Naive B cell (primary cell): Measurements from ENCODE around the gene GTF2B. TPM values are rescaled to one million over a fixed set of nuclear protein-coding genes. Genes with fewer than 3 reads are reported as not detected.
"Not testable (repeated sequence)": the region's sequence is repeated elsewhere in the genome, so short reads cannot be mapped to it uniquely, and the experiment has no call there.

Experiments used
- ATAC-seq, 2 donors: fragments of 150-1000 bp; cut with Tn5 transposase; 2 replicates each; pipeline ENCODE4 v1.10.0; 2021; ENCODE audit warnings: low read depth in 2 of 2, mild to moderate bottlenecking in 2 of 2, moderate library complexity in 2 of 2
- DNase-seq: peaks from one replicate; pipeline ENCODE4 v3.0.0; 2022
- H3K27ac Mint-ChIP-seq, 6 donors: one replicate each; pipeline ENCODE4 v1.8.0; 2020 to 2022; ENCODE audit warnings: mild to moderate bottlenecking in 6 of 6, mixed read lengths in 6 of 6, moderate library complexity in 5 of 6, inconsistent platforms in 2 of 6
- H3K27me3 Mint-ChIP-seq, 3 donors: one replicate each; pipeline ENCODE4 v1.8.0; 2021 to 2022; ENCODE audit warnings: mixed read lengths in 3 of 3, mild to moderate bottlenecking in 1 of 3
- H3K36me3 Mint-ChIP-seq, 2 donors: one replicate each; pipeline ENCODE4 v1.8.0; 2020 to 2022; ENCODE audit warnings: mixed read lengths in 2 of 2, inconsistent platforms in 1 of 2, mild to moderate bottlenecking in 1 of 2
- H3K4me1 Mint-ChIP-seq, 3 donors: one replicate each; pipeline ENCODE4 v1.8.0; 2020 to 2022; ENCODE audit warnings: mixed read lengths in 3 of 3, inconsistent platforms in 1 of 3, mild to moderate bottlenecking in 1 of 3, moderate library complexity in 1 of 3
- H3K4me3 Mint-ChIP-seq, 8 donors: one replicate each; pipeline ENCODE4 v1.8.0; 2020 to 2022; ENCODE audit warnings: mild to moderate bottlenecking in 8 of 8, mixed read lengths in 8 of 8, moderate library complexity in 8 of 8, inconsistent platforms in 2 of 8
- H3K9me3 Mint-ChIP-seq, 7 donors: one replicate each; pipeline ENCODE4 v1.8.0; 2020 to 2022; ENCODE audit warnings: mixed read lengths in 7 of 7, mild to moderate bottlenecking in 5 of 7, inconsistent platforms in 2 of 7, moderate library complexity in 1 of 7
- polyA plus RNA-seq, 6 donors: library from polyadenylated mRNA; unstranded; fragments of 300-500 nt; fragmentation: Illumina TruSeq; gene quantifications; one replicate each; pipeline ENCODE4 v1.2.3, GENCODE V29; 2021; ENCODE audit warnings: low read depth in 6 of 6

GTF2B gene
- polyA plus RNA-seq = 10 to 100 TPM; 49.1 to 68.3 (median 59.0) TPM

- Mint-ChIP-seq H3K9me3 (peaks cover 0 to 4% (median 0%) of the 10 kb centered on the region in 7 donors), H3K4me1 (peaks cover 28 to 46% (median 32%) of the 10 kb centered on the region in 3 donors)
- ATAC-seq = peak; percentile 89
Observed at GRCh38 chr1:88891318-88891950, at the start of gene GTF2B. GTF2B (minus strand) TSS chr1:88891567; CDS start chr1:88891499, 68 bp downstream.

GRCh38 chr1:88938528-88938927 is 47.2 kb upstream of the GTF2B start:
- ATAC-seq, H3K4me1 Mint-ChIP-seq, H3K4me3 Mint-ChIP-seq, DNase-seq, H3K9me3 Mint-ChIP-seq, H3K27me3 Mint-ChIP-seq: not testable (repeated sequence)
- H3K36me3 Mint-ChIP-seq = peaks cover 50 to 57% of the 10 kb centered on the region in 2 donors
- H3K27ac Mint-ChIP-seq = peak overlapping the region in 2 of 6 donors; percentile 37 to 87

More at GRCh38 chr1:88891318-88891950, at the start of gene GTF2B:
- Mint-ChIP-seq H3K36me3 (peaks cover 0 to 9% of the 10 kb centered on the region in 2 donors), H3K4me3 (peak within 1 kb of the TSS; percentile 92 to 100 (median 96)), H3K27ac (peak within 1 kb of the TSS; percentile 96 to 99 (median 98)), H3K27me3 (no peaks in the 10 kb centered on the region)
- DNase-seq = peak; percentile 93

DNA sequence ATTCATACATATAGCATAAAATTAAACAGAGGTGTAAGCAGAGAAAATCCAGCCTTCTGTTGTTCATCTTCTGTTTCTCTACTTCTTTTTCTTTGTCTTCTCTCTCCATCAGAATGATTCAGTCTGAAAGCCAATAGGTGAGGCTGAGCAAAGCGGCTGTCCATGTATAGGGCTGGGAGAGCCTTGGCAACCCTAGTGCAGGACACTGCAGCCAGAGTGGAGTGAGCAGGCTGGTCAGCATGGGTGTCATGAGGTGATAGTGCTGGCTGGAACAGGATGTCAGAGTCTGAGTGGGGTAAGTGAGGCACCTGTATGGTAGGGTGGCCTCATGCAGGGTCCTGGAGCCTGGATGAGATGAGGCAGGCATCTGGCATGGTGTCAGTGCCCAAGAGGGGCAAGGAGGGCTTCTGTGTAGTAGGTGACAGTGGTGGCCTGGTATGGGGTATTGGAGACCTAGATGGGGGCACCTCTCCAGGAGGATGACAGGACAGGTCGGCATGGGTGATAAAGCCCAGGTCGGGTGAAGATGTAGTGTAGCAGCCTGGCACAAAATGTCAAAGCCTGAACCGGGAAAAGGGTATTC is 45.5 kb upstream of the GTF2B start:
- Mint-ChIP-seq H3K36me3 (peaks cover 44 to 65% of the 10 kb centered on the region in 2 donors), H3K27me3 (no peaks in the 10 kb centered on the region), H3K9me3 (peaks cover 0 to 8% (median 0%) of the 10 kb centered on the region in 7 donors), H3K27ac (peak overlapping the region in 4 of 6 donors; percentile 29 to 88 (median 60)), H3K4me3 (no peak overlapping the region), H3K4me1 (peaks cover 0 to 3% (median 0%) of the 10 kb centered on the region in 3 donors)
- DNase-seq = no peak
- no peak for ATAC-seq

DNA sequence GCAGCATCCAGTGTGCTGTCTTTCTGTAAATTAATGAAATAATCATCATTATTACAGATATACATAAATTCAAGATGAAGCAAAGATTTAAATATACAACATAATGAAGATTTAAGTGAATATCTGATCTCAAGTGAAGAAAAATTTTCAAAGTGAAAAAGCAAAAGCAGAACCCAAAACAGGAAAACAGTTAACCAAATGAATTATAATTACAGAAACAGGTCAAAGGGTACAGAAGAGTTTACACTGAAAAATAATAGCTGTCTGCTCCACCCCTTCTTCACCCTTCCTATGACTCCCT is 44.8 kb upstream of the GTF2B start:
- Mint-ChIP-seq H3K4me3 (no peak overlapping the region), H3K36me3 (peaks cover 41 to 62% of the 10 kb centered on the region in 2 donors), H3K9me3 (peaks cover 0 to 8% (median 0%) of the 10 kb centered on the region in 7 donors), H3K27me3 (no peaks in the 10 kb centered on the region), H3K27ac (no peak overlapping the region), H3K4me1 (peaks cover 0 to 3% (median 0%) of the 10 kb centered on the region in 3 donors)
- DNase-seq = no peak
- ATAC-seq = no peak

DNA sequence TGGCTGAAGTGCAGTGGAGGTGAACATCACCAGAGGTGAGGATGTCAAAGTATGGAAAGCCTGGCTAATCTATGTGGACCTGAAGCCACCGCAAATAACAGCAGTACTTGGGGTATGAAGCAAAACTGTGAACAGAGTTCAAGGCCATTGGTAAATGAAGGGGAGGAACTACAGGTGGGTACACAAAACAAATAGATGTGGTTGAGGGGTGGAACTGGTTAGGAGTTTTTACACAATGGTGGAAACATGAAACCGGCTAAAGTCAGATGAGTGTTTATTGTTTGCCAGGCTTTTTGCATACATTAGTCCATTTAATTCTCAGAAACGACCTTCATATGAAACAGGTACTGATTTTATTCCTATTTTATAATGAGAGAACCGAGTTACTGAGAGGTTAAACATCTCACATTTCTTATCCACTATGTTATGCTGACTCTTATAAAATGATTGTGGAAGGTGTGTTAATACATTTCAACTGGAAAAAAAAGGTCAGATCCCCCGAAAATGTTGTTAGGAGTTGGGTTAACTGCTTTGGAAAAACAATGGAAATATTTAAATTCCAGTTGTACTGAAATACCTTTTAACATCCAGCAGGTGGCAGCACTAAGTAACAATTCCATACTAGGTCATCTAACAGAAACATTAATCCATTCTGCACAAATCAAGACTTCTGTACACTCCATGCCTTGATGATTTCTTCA is 44.3 kb upstream of the GTF2B start:
- peaks cover 0 to 3% (median 0%) of the 10 kb centered on the region in 3 donors for H3K4me1 Mint-ChIP-seq
- no peak overlapping the region for H3K4me3 Mint-ChIP-seq
- H3K36me3 Mint-ChIP-seq = peaks cover 45 to 57% of the 10 kb centered on the region in 2 donors
- H3K27ac Mint-ChIP-seq = no peak overlapping the region
- DNase-seq (peak; percentile 21), ATAC-seq (no peak)
- H3K9me3 Mint-ChIP-seq = peaks cover 0 to 8% (median 0%) of the 10 kb centered on the region in 7 donors
- H3K27me3 Mint-ChIP-seq = no peaks in the 10 kb centered on the region

GRCh38 chr1:88930176-88930575 is 38.8 kb upstream of the GTF2B start:
- not testable (repeated sequence) for ATAC-seq, H3K27me3 Mint-ChIP-seq

DNA sequence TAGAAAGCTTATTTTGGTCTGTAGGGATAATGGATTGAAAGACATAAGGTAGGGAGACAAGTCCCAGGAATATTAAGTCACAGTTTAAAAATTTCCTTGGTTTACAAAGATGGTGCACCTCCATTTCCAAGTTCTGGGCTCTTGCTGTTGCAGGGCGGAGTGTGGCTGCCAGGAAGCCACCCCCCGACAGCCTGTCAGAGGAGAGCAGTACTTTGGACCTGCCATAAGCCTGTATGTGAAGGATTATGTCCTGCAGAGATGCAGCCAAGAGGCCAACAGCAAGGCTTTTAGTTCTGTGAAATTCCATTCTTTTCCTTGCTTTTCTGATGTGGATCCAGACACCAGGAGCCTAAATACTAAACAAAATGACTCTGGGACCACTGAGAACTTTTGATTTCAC is 31.9 kb upstream of the GTF2B start:
- no peak for DNase-seq
- Mint-ChIP-seq H3K9me3 (peaks cover 8 to 18% (median 11%) of the 10 kb centered on the region in 7 donors), H3K36me3 (peaks cover 68 to 77% of the 10 kb centered on the region in 2 donors), H3K27me3 (no peaks in the 10 kb centered on the region), H3K27ac (no peak overlapping the region), H3K4me3 (no peak overlapping the region), H3K4me1 (no peaks in the 10 kb centered on the region)
- ATAC-seq = no peak

More at GRCh38 chr1:88930176-88930575, 38.8 kb upstream of the GTF2B start:
- peaks cover 50 to 59% of the 10 kb centered on the region in 2 donors for H3K36me3 Mint-ChIP-seq
- H3K27ac Mint-ChIP-seq, H3K9me3 Mint-ChIP-seq, H3K4me3 Mint-ChIP-seq, DNase-seq, H3K4me1 Mint-ChIP-seq: not testable (repeated sequence)

DNA sequence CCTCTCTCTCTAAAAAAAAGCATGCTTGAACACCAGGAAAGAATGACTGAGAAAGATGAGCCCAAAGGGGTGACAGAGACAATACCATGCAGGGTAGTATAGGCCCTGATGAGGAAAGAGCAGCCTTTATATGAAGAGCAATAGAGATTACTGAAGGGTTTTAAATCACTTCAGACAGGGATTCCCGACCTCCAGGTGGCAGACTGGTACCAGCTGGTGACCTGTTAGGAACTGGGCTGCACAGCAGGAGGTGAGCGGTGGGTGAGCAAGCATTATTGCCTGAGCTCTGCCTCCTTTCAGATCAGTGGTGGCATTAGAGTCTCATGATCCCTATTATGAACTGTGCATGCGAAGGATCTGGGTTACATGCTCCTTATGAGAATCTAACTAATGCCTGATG is 30.8 kb upstream of the GTF2B start:
- Mint-ChIP-seq H3K4me3 (no peak overlapping the region), H3K27me3 (no peaks in the 10 kb centered on the region), H3K27ac (peak overlapping the region in 1 of 6 donors; percentile 72), H3K9me3 (peaks cover 9 to 28% (median 20%) of the 10 kb centered on the region in 7 donors), H3K36me3 (peaks cover 65 to 80% of the 10 kb centered on the region in 2 donors), H3K4me1 (no peaks in the 10 kb centered on the region)
- DNase-seq (no peak), ATAC-seq (no peak)

- Mint-ChIP-seq H3K9me3 (peaks cover 13 to 41% (median 31%) of the 10 kb centered on the region in 7 donors), H3K36me3 (peaks cover 63 to 92% of the 10 kb centered on the region in 2 donors), H3K4me3 (no peak overlapping the region), H3K27ac (peak overlapping the region in 1 of 6 donors; percentile 49), H3K27me3 (no peaks in the 10 kb centered on the region), H3K4me1 (no peaks in the 10 kb centered on the region)
- DNase-seq = no peak
- no peak for ATAC-seq
Observed at GRCh38 chr1:88920845-88921244, 29.5 kb upstream of the GTF2B start.

DNA sequence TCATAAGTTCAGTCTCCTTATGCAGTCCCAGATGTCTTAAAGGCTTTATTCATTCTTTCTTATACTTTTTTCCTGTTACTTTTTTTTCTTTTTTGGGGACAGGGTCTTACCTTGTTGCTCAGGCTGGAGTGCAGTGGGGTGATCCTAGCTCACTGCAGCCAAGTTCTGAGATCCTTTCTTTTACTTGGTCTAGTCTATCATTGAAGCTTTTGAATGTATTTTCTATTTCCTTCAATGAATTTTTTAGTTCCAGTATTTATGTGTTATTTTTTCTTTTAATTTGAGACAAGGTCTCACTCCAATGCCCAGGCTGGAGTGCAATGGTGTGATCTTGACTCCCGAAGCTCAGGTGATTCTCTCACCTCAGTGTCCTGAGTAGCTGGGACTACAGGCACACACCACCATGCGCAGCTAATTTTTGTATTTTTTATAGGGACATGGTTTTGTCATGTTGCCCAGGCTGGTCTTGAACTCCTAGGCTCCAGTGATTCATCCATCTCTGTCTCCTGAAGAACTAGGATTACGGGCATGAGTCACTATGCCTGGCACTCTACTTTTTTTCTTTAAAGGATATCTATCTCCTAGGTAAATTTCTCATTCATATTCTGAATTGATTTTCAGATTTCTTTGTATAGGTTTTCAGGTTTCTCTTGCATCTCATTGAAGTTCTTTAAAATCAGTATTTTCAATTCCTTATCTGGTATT is 26.1 kb upstream of the GTF2B start:
- Mint-ChIP-seq H3K36me3 (peaks cover 40 to 63% of the 10 kb centered on the region in 2 donors), H3K4me1 (no peaks in the 10 kb centered on the region), H3K4me3 (no peak overlapping the region), H3K9me3 (peaks cover 14 to 67% (median 33%) of the 10 kb centered on the region in 7 donors), H3K27me3 (no peaks in the 10 kb centered on the region), H3K27ac (no peak overlapping the region)
- DNase-seq = no peak
- ATAC-seq = no peak

- no peak for ATAC-seq
- Mint-ChIP-seq H3K27me3 (no peaks in the 10 kb centered on the region), H3K4me1 (no peaks in the 10 kb centered on the region), H3K9me3 (peaks cover 14 to 67% (median 33%) of the 10 kb centered on the region in 7 donors), H3K4me3 (no peak overlapping the region), H3K36me3 (peaks cover 34 to 57% of the 10 kb centered on the region in 2 donors), H3K27ac (no peak overlapping the region)
- DNase-seq = no peak
Observed at GRCh38 chr1:88916883-88917282, 25.5 kb upstream of the GTF2B start.

GRCh38 chr1:88911800-88912199 is 20.4 kb upstream of the GTF2B start:
- H3K4me1 Mint-ChIP-seq, H3K4me3 Mint-ChIP-seq, H3K36me3 Mint-ChIP-seq, DNase-seq, H3K27ac Mint-ChIP-seq, ATAC-seq, H3K27me3 Mint-ChIP-seq: not testable (repeated sequence)
- H3K9me3 Mint-ChIP-seq = peaks cover 9 to 35% (median 11%) of the 10 kb centered on the region in 7 donors

GRCh38 chr1:88911161-88911560 is 19.8 kb upstream of the GTF2B start:
- H3K4me1 Mint-ChIP-seq = peaks cover 0 to 4% (median 0%) of the 10 kb centered on the region in 3 donors
- no peaks in the 10 kb centered on the region for H3K27me3 Mint-ChIP-seq
- DNase-seq (no peak), ATAC-seq (no peak)
- peak overlapping the region in 1 of 6 donors; percentile 54 for H3K27ac Mint-ChIP-seq
- peaks cover 2 to 5% of the 10 kb centered on the region in 2 donors for H3K36me3 Mint-ChIP-seq
- peak overlapping the region in 1 of 8 donors; percentile 5 for H3K4me3 Mint-ChIP-seq
- H3K9me3 Mint-ChIP-seq = peaks cover 5 to 29% (median 10%) of the 10 kb centered on the region in 7 donors
